IPS-20b (cell line): ENCODE results near the gene TEAD1.
"Not testable (repeated sequence)": the region's sequence is repeated elsewhere in the genome, so short reads cannot be mapped to it uniquely, and the experiment has no call there.

Experiments used
- H3K27ac ChIP-seq: one replicate; pipeline ENCODE4 v1.5.1; 2013; ENCODE audit warnings: low read length
- H3K27me3 ChIP-seq: 2 replicates; pipeline ENCODE4 v1.6.1; 2013; ENCODE audit warnings: mild to moderate bottlenecking, low read length, inconsistent platforms; ENCODE audit not compliant: insufficient read depth
- H3K36me3 ChIP-seq: 2 replicates; pipeline ENCODE4 v1.6.1; 2013; ENCODE audit warnings: low read depth, mild to moderate bottlenecking, inconsistent platforms, low read length, moderate library complexity; ENCODE audit not compliant: insufficient read depth
- H3K4me1 ChIP-seq: 2 replicates; pipeline ENCODE4 v1.6.1; 2013; ENCODE audit warnings: mild to moderate bottlenecking, control low read depth, inconsistent platforms, low read length, moderate library complexity; ENCODE audit not compliant: insufficient read depth
- H3K4me3 ChIP-seq: 2 replicates; pipeline ENCODE4 v1.5.1; 2013; ENCODE audit warnings: mild to moderate bottlenecking, low read length, inconsistent platforms
- H3K9ac ChIP-seq: 2 replicates; pipeline ENCODE4 v1.6.1; 2013; ENCODE audit warnings: low read depth, mild to moderate bottlenecking, inconsistent platforms, low read length, moderate library complexity
- H3K9me3 ChIP-seq: 2 replicates; pipeline ENCODE4 v1.6.1; 2013; ENCODE audit warnings: mild to moderate bottlenecking, low read depth, low read length, inconsistent platforms; ENCODE audit not compliant: insufficient read depth

Gene TEAD1

DNA sequence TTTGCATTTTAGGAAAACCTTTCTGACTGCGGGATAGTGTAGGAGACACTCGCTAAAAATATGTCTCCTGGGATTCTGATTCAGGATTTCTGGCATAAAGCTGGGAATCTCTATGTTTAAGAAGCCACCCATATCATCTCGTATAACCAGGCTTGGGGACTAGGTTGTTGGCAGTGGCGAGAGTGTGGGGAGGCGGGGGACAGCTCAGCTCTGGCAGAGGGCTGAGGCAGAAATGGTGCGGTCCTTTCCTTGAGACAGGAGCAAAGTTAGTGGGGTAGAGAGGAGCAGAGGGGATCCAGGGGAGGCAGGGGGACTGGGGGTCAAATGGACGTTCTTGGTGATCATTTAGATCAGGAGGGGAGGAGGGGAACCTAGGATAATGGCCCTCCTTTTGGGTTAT is 74.3 kb downstream of the TEAD1 start:
- H3K9me3 ChIP-seq: no peaks in the 10 kb centered on the region
- no peak overlapping the region for H3K27ac ChIP-seq
- H3K36me3 ChIP-seq: no peaks in the 10 kb centered on the region
- no peak overlapping the region for H3K9ac ChIP-seq
- H3K27me3 ChIP-seq: no peaks in the 10 kb centered on the region
- H3K4me1 ChIP-seq: peaks cover 52% of the 10 kb centered on the region
- no peak overlapping the region for H3K4me3 ChIP-seq

DNA sequence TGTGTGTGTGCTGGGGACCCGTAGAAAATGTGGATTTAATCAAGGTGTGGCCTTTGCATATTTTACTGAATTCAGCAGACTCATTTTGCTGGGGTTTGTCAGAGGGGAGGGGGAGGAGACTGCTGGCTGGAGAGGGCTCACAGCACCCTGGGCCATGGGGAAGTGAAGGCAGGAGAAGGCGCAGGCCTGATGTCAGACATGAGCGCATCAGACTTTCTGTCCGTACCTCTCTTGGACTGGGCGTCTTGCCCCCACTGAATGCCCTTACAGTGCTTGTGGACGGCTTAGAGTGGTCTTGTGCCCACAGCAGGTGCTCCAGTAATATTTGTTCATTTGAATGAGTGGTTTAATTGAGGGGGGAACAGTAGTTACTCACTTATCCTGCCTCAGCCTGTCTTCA is 75.2 kb downstream of the TEAD1 start:
- H3K4me1 ChIP-seq: peaks cover 55% of the 10 kb centered on the region
- H3K9me3 ChIP-seq: no peaks in the 10 kb centered on the region
- H3K4me3 ChIP-seq: no peak overlapping the region
- no peaks in the 10 kb centered on the region for H3K27me3 ChIP-seq
- no peak overlapping the region for H3K27ac ChIP-seq
- H3K36me3 ChIP-seq: no peaks in the 10 kb centered on the region
- H3K9ac ChIP-seq: no peak overlapping the region

DNA sequence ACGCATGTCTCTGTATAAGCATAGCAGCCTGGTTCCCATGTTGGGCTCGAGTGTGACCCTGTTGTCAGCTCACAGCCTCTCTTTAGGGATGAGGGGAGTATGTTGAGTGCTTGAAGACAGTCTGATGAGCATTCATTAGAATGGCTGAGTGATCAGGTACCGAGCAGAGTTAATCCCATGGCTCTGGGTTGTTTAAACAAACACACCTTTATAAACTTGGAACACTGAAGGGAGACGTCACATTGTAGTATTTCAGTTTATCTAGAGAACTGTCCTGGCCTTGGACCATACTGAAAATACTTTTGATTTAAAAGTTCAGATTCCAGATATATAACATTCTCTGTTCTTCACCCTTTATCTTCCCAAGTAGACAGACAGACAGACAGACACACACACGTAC is 76.0 kb downstream of the TEAD1 start:
- peaks cover 52% of the 10 kb centered on the region for H3K4me1 ChIP-seq
- H3K9ac ChIP-seq: no peak overlapping the region
- no peaks in the 10 kb centered on the region for H3K27me3 ChIP-seq
- H3K27ac ChIP-seq: no peak overlapping the region
- H3K36me3 ChIP-seq: no peaks in the 10 kb centered on the region
- no peak overlapping the region for H3K4me3 ChIP-seq
- H3K9me3 ChIP-seq: no peaks in the 10 kb centered on the region

DNA sequence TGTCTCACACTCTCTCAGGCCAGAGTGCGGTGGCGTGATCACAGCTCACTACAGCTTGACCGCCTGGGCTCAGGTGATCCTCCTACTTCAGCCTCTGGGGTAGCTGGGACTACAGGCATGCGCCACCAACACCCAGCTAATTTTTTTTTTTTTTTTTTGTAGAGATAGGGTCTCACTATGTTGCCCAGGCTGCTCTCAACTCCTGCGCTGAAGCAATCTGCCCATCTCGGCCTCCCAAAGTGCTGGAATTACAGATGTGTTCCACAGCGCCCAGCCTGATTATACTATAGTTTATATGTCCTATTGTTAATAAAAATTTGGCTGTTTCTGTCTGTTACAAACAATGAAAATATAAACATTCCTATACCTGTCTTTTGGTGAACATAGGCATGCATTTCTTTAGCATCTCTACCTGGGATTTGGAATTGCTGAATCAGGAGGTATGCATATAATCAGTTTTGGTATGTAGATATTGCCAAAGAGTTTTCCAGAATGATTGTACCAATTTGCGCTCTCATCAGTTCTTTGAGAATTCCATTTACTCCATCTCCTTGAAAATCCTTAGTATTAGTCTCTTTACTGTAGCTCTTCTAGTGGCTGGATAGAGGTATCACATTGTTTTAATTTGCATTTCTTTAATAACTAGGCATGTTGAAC is 78.8 kb downstream of the TEAD1 start:
- Histone ChIP-seq H3K4me1 (peaks cover 44% of the 10 kb centered on the region), H3K9ac (no peak overlapping the region), H3K4me3 (no peak overlapping the region), H3K27me3 (no peaks in the 10 kb centered on the region), H3K9me3 (no peaks in the 10 kb centered on the region), H3K27ac (no peak overlapping the region), H3K36me3 (no peaks in the 10 kb centered on the region)

- Histone ChIP-seq H3K4me3 (no peak overlapping the region), H3K27ac (no peak overlapping the region), H3K9me3 (no peaks in the 10 kb centered on the region), H3K9ac (no peak overlapping the region), H3K36me3 (no peaks in the 10 kb centered on the region), H3K27me3 (no peaks in the 10 kb centered on the region), H3K4me1 (peaks cover 35% of the 10 kb centered on the region)
Measured at GRCh38 chr11:12754021-12754420, 79.8 kb downstream of the TEAD1 start.

DNA sequence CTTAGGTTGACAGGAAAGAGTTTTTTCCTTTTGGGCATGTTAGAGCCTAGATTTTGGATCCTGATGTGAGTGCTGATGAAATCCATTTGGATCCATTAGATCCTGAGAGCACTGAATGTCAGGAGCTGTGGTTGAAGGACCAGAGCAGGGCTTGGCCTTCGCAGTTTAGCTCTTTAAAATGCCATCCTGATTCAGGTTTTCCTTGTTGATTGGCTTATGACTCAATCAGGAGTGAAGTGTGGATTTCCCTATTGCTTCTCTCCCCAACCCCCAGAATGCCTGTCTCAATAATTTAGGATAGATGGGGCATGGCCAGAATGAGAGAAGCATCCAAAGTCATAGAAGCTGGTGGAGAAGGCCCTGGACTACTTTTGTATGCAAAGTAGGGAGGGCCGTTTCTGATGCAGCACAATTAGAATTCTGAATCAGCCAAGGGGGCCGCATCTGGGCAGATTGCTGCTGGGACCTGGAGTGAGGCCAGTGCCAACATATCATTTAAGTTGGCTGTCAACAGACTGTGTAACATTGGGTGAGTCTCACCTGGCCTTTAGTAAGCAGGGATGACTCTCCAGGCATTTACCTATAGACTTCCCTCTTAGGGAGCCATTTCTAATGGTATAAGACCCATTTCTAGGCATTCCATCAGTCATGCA is 80.5 kb downstream of the TEAD1 start:
- H3K4me3 ChIP-seq: no peak overlapping the region
- no peak overlapping the region for H3K9ac ChIP-seq
- H3K27ac ChIP-seq: no peak overlapping the region
- H3K4me1 ChIP-seq: peaks cover 28% of the 10 kb centered on the region
- H3K36me3 ChIP-seq: no peaks in the 10 kb centered on the region
- no peaks in the 10 kb centered on the region for H3K9me3 ChIP-seq
- no peaks in the 10 kb centered on the region for H3K27me3 ChIP-seq

- Histone ChIP-seq H3K9me3 (no peaks in the 10 kb centered on the region), H3K27ac (no peak overlapping the region), H3K9ac (no peak overlapping the region), H3K27me3 (no peaks in the 10 kb centered on the region), H3K4me3 (no peak overlapping the region), H3K36me3 (no peaks in the 10 kb centered on the region), H3K4me1 (peaks cover 25% of the 10 kb centered on the region)
Measured at GRCh38 chr11:12755510-12756453, 81.6 kb downstream of the TEAD1 start.

DNA sequence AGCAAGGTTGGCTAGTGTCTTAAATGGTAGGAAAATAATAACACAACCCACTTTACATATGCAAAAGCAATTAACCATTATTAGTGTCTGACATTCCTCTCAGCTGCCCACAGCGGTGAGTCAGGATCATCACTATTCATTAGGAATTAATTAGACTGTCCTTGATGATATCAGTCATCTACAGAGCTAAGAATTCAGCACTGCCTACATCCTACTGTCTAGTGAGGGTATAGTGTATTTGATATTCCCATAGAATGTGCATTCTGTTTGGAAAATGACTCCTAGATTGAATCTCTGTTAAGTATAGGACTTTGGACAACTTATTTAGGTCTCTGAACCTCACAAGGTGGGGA is 82.2 kb downstream of the TEAD1 start:
- Histone ChIP-seq H3K4me1 (peaks cover 30% of the 10 kb centered on the region), H3K4me3 (no peak overlapping the region), H3K27ac (no peak overlapping the region), H3K27me3 (no peaks in the 10 kb centered on the region), H3K36me3 (no peaks in the 10 kb centered on the region), H3K9ac (no peak overlapping the region), H3K9me3 (no peaks in the 10 kb centered on the region)

- Histone ChIP-seq H3K27ac (no peak overlapping the region), H3K36me3 (no peaks in the 10 kb centered on the region), H3K9ac (no peak overlapping the region), H3K27me3 (no peaks in the 10 kb centered on the region), H3K4me3 (no peak overlapping the region), H3K9me3 (no peaks in the 10 kb centered on the region), H3K4me1 (peaks cover 29% of the 10 kb centered on the region)
Measured at GRCh38 chr11:12756867-12757266, 82.6 kb downstream of the TEAD1 start.

GRCh38 chr11:12757416-12757815 is 83.2 kb downstream of the TEAD1 start:
- Histone ChIP-seq H3K9ac (no peak overlapping the region), H3K4me1 (peaks cover 30% of the 10 kb centered on the region), H3K4me3 (no peak overlapping the region), H3K36me3 (no peaks in the 10 kb centered on the region), H3K9me3 (no peaks in the 10 kb centered on the region), H3K27me3 (no peaks in the 10 kb centered on the region), H3K27ac (no peak overlapping the region)

DNA sequence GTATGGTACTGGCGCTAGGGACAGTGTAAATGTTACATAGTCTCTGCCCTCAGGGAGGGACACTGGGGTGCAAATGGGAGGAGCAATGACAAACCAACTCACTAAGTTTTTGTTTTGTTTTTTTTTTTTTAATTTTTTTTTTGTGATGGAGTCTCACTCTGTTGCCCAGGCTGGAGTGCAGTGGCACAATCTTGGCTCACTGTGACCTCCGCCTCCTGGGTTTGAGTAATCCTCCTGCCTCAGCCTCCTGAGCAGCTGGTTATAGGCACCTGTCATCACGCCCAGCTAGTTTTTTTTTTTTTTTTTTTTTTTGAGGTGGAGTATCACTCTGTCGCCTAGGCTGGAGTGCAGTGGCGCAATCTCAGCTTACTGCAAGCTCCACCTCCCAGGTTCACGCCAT is 83.9 kb downstream of the TEAD1 start:
- H3K36me3 ChIP-seq, H3K4me3 ChIP-seq, H3K9me3 ChIP-seq, H3K9ac ChIP-seq, H3K27ac ChIP-seq, H3K27me3 ChIP-seq: not testable (repeated sequence)
- H3K4me1 ChIP-seq: peaks cover 29% of the 10 kb centered on the region

GRCh38 chr11:12761029-12761428 is 86.8 kb downstream of the TEAD1 start:
- peaks cover 22% of the 10 kb centered on the region for H3K4me1 ChIP-seq
- H3K4me3 ChIP-seq: no peak overlapping the region
- H3K9ac ChIP-seq: no peak overlapping the region
- H3K27ac ChIP-seq: no peak overlapping the region
- peaks cover 24% of the 10 kb centered on the region for H3K36me3 ChIP-seq
- H3K27me3 ChIP-seq: no peaks in the 10 kb centered on the region
- H3K9me3 ChIP-seq: no peaks in the 10 kb centered on the region
